HCT116 (cell line): ENCODE measurements around the gene SHISAL1. TPM values are rescaled to one million over a fixed set of nuclear protein-coding genes. Genes with fewer than 3 reads are reported as not detected.

Experiments used
- ATAC-seq: fragments of 200-7000 bp; cut with Tn5 transposase; 2 replicates; pipeline ENCODE4 v1.9.1; 2020; ENCODE audit warnings: mild to moderate bottlenecking, moderate library complexity
- BruUV-seq: library from RNA; stranded (reverse); fragments of 400-500 nt; replicated peaks from 2 replicates; lab custom pipeline; 2021; lab: Mats Ljungman, UMichigan
- CTCF ChIA-PET: fragments of 300-600 bp; sonication (Branson Sonifier 250); formaldehyde crosslinking; loops from one replicate; lab custom pipeline; 2021; ENCODE audit warnings: antibody characterized with exemption; lab: Charles Lee
- POLR2A ChIA-PET: fragments of 300-600, 350-600 bp; sonication (Branson Sonifier 250); formaldehyde crosslinking; loops from one replicate; lab custom pipeline; 2021; ENCODE audit warnings: antibody characterized with exemption; lab: Charles Lee
- RAD21 ChIA-PET, 2 experiments: fragments of 300-600 bp; sonication (Branson Sonifier 250); formaldehyde crosslinking; loops; one replicate each; lab custom pipeline; 2023; ENCODE audit warnings: low total read pairs in 2 of 2; ENCODE audit not compliant: uncharacterized antibody in 2 of 2, unreplicated experiment in 2 of 2, low non-redundant PET in 1 of 2; lab: Charles Lee
- DNase-seq: peaks from one replicate; pipeline ENCODE4 v3.0.0-alpha.2; 2010; ENCODE audit warnings: low read depth, low spot score
- H2AFZ ChIP-seq: fragments of 200-600 bp; shearing (Covaris generic), sonication (generic); 2 replicates; pipeline ENCODE4 v1.6.1; 2017; ENCODE audit warnings: low read depth, mixed run types, mixed read lengths, antibody characterized with exemption, low read length; ENCODE audit not compliant: poor library complexity, severe bottlenecking
- H3K27ac ChIP-seq: 2 replicates; pipeline ENCODE4 v1.5.1; 2012; ENCODE audit warnings: low read depth, low read length
- H3K27me3 ChIP-seq: fragments of 200-600 bp; sonication (generic); 2 replicates; pipeline ENCODE4 v1.6.1; 2016; ENCODE audit warnings: mixed run types, low read length, mixed read lengths; ENCODE audit not compliant: insufficient read depth
- H3K36me3 ChIP-seq, 2 experiments: fragments of 200-500 bp in 1 of 2; fragments of 200-600 bp in 1 of 2; sonication (Bioruptor generic) in 1 of 2; sonication (generic) in 1 of 2; 2 replicates each; pipeline versions ENCODE4 v1.5.1 to v1.6.1; 2014 to 2016; ENCODE audit warnings: low read length in 2 of 2, inconsistent platforms in 1 of 2, mixed read lengths in 1 of 2, mixed run types in 1 of 2; ENCODE audit not compliant: insufficient read depth in 2 of 2, control insufficient read depth in 1 of 2
- H3K4me1 ChIP-seq, 2 experiments: fragments of 200-600 bp in 1 of 2; sonication (generic) in 1 of 2; 2 replicates each; pipeline versions ENCODE4 v1.5.1 to v1.6.1; 2012 to 2017; ENCODE audit warnings: low read length in 2 of 2, inconsistent platforms in 1 of 2, mild to moderate bottlenecking in 1 of 2, mixed read lengths in 1 of 2, mixed run types in 1 of 2, moderate library complexity in 1 of 2; ENCODE audit not compliant: insufficient read depth in 2 of 2, control insufficient read depth in 1 of 2
- H3K4me2 ChIP-seq: fragments of 200-600 bp; sonication (generic); 2 replicates; pipeline ENCODE4 v1.6.1; 2017; ENCODE audit warnings: mixed run types, low read length, mixed read lengths
- H3K4me3 ChIP-seq, 2 experiments: fragments of 200-600 bp in 1 of 2; sonication (generic) in 1 of 2; replicated peaks in 1 of 2; 2 replicates each; pipeline ENCODE4 v1.5.1; 2011 to 2016; ENCODE audit warnings: low read length in 2 of 2, control low read depth in 1 of 2, low read depth in 1 of 2, mild to moderate bottlenecking in 1 of 2, mixed read lengths in 1 of 2, mixed run types in 1 of 2
- H3K79me2 ChIP-seq: fragments of 200-600 bp; sonication (generic); 2 replicates; pipeline ENCODE4 v1.6.1; 2017; ENCODE audit warnings: mild to moderate bottlenecking, mixed run types, low read length, moderate library complexity, mixed read lengths; ENCODE audit not compliant: insufficient read depth
- H3K9ac ChIP-seq: fragments of 200-600 bp; sonication (generic); 2 replicates; pipeline ENCODE4 v1.6.1; 2016; ENCODE audit warnings: low read length, mixed read lengths
- H3K9me2 ChIP-seq: fragments of 200-600 bp; sonication (generic), shearing (Covaris generic); 2 replicates; pipeline ENCODE4 v1.6.1; 2017; ENCODE audit warnings: mixed run types, mild to moderate bottlenecking, moderate library complexity; ENCODE audit not compliant: insufficient read depth
- H3K9me3 ChIP-seq, 2 experiments: fragments of 200-500 bp in 1 of 2; fragments of 200-600 bp in 1 of 2; sonication (Bioruptor generic) in 1 of 2; sonication (generic) in 1 of 2; 2 replicates each; pipeline ENCODE4 v1.6.1; 2014 to 2017; ENCODE audit warnings: low read length in 2 of 2, mixed read lengths in 2 of 2, inconsistent platforms in 1 of 2, low read depth in 1 of 2, mild to moderate bottlenecking in 1 of 2, mixed run types in 1 of 2, moderate library complexity in 1 of 2; ENCODE audit not compliant: control insufficient read depth in 1 of 2, insufficient read depth in 1 of 2
- H4K20me1 ChIP-seq: fragments of 200-600 bp; sonication (generic), shearing (Covaris generic); 2 replicates; pipeline ENCODE4 v1.6.1; 2017; ENCODE audit warnings: mixed run types, mild to moderate bottlenecking, moderate library complexity; ENCODE audit not compliant: insufficient read depth
- CBX3 ChIP-seq: IDR thresholded peaks from 2 replicates; pipeline ENCODE4 v1.6.1; 2012; ENCODE audit warnings: low read depth
- CEBPB ChIP-seq: IDR thresholded peaks from 2 replicates; pipeline ENCODE4 v1.6.1; 2012; ENCODE audit warnings: low read depth
- EZH2phosphoT487 ChIP-seq: fragments of 200-600 bp; IDR thresholded peaks from 2 replicates; pipeline ENCODE4 v1.6.1; 2018; ENCODE audit warnings: antibody characterized with exemption, borderline replicate concordance
- RAD21 ChIP-seq: IDR thresholded peaks from 2 replicates; pipeline ENCODE4 v1.6.1; 2012; ENCODE audit warnings: low read depth, mild to moderate bottlenecking
- SIN3A ChIP-seq: IDR thresholded peaks from 2 replicates; pipeline ENCODE4 v1.6.1; 2012; ENCODE audit warnings: low read depth
- SP1 ChIP-seq: IDR thresholded peaks from 2 replicates; pipeline ENCODE4 v1.6.1; 2012; ENCODE audit warnings: low read depth
- TCF7L2 ChIP-seq: IDR thresholded peaks from 2 replicates; pipeline ENCODE4 v1.7.0; 2011; ENCODE audit warnings: borderline replicate concordance, inconsistent platforms; ENCODE audit not compliant: insufficient read depth, insufficient read length; ENCODE audit errors: extremely low read depth
- ZFX ChIP-seq: fragments of 450-650 bp; IDR thresholded peaks from 2 replicates; pipeline ENCODE4 v1.6.1; 2017
- ZNF274 ChIP-seq: fragments of 200-500 bp; sonication (Bioruptor generic); IDR thresholded peaks from 2 replicates; pipeline ENCODE4 v1.6.1; 2014; ENCODE audit warnings: mild to moderate bottlenecking, low read depth, low read length, inconsistent platforms
- intact Hi-C: fragments of 100-400 bp; cut with micrococcal nuclease; formaldehyde crosslinking; loops from 2 replicates; pipeline ENCODE4 v1.10.0; 2022
- total RNA-seq: library from RNA; stranded (reverse); gene quantifications from one replicate; pipeline ENCODE4 v1.2.1, GENCODE V29; 2021; ENCODE audit not compliant: unreplicated experiment
- TF ChIP-seq, protein P1 (sequence below): IDR thresholded peaks from 2 replicates; pipeline ENCODE4 v1.6.1; 2011; ENCODE audit warnings: mild to moderate bottlenecking, low read length, moderate library complexity; ENCODE audit not compliant: insufficient replicate concordance; ENCODE audit errors: extremely low read depth
- TF ChIP-seq, protein P2 (sequence below): IDR thresholded peaks from 2 replicates; pipeline ENCODE4 v1.6.1; 2012
- TF ChIP-seq, protein P3 (sequence below): IDR thresholded peaks from 2 replicates; pipeline ENCODE4 v1.6.1; 2012

Gene SHISAL1
- total RNA-seq, 1 experiment from 2014 or later = not detected

DNA sequence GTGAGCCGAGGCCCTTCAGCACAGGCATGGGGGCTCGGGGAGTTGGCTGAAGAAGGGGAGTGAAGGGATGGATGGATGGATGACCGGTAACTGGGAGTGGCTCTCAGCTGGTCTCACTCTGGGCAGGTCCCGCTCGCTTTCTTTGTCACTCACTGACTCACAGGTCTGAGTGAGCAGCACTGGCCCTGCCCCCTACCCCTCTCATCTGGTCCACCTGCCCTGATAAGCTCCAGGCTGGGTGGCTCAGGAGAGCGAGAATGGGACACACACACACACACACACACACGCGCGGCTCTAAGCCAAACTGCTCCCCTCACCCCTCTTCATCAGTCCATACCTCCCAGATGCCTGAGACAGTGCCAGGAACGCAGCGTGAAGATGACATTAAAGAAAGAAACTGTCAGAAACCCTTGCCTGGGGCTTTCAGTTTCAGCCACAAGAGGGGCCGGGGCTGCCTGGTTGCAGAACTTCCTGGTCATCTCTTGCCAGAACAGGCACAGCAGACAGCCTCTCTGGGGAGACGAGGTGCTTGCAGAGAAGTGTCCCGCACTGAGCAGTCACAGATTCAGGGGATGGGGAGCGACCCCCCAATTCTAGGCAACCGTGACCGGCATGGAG, 16.5 kb upstream of the SHISAL1 start:
- POLR2A ChIA-PET = no interaction called here

More for the DNA sequence above, 16.5 kb upstream of the SHISAL1 start:
- ChIA-PET CTCF (no interaction called here), RAD21 (no interaction called here)
- no peak for ATAC-seq
- Histone ChIP-seq H3K79me2 (no peaks in the 10 kb centered on the region), H3K4me1 (no peaks in the 10 kb centered on the region), H3K36me3 (no peaks in the 10 kb centered on the region), H3K27ac (no peak overlapping the region), H3K9me2 (no peaks in the 10 kb centered on the region), H3K9me3 (no peaks in the 10 kb centered on the region), H4K20me1 (no peaks in the 10 kb centered on the region), H3K9ac (no peak overlapping the region), H2AFZ (no peak overlapping the region), H3K4me3 (no peak overlapping the region), H3K4me2 (no peak overlapping the region), H3K27me3 (no peaks in the 10 kb centered on the region)
- intact Hi-C loops = no loop called here
- no peak for DNase-seq
- TF ChIP-seq EZH2phosphoT487 (no peak), CBX3 (no peak), CEBPB (no peak), RAD21 (no peak), TCF7L2 (no peak), SIN3A (no peak), ZFX (no peak), SP1 (no peak), ZNF274 (no peak)
- TF ChIP-seq, protein P1, sequence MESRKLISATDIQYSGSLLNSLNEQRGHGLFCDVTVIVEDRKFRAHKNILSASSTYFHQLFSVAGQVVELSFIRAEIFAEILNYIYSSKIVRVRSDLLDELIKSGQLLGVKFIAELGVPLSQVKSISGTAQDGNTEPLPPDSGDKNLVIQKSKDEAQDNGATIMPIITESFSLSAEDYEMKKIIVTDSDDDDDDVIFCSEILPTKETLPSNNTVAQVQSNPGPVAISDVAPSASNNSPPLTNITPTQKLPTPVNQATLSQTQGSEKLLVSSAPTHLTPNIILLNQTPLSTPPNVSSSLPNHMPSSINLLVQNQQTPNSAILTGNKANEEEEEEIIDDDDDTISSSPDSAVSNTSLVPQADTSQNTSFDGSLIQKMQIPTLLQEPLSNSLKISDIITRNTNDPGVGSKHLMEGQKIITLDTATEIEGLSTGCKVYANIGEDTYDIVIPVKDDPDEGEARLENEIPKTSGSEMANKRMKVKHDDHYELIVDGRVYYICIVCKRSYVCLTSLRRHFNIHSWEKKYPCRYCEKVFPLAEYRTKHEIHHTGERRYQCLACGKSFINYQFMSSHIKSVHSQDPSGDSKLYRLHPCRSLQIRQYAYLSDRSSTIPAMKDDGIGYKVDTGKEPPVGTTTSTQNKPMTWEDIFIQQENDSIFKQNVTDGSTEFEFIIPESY = no peak
- TF ChIP-seq, protein P2, sequence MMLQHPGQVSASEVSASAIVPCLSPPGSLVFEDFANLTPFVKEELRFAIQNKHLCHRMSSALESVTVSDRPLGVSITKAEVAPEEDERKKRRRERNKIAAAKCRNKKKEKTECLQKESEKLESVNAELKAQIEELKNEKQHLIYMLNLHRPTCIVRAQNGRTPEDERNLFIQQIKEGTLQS = no peak
- TF ChIP-seq, protein P3, sequence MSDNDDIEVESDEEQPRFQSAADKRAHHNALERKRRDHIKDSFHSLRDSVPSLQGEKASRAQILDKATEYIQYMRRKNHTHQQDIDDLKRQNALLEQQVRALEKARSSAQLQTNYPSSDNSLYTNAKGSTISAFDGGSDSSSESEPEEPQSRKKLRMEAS = no peak
- BruUV-seq = no TSS peak
